NCI-H1048 (cell line): Measurements from ENCODE around the gene RASGEF1B.
"Not testable (repeated sequence)": the region's sequence is repeated elsewhere in the genome, so short reads cannot be mapped to it uniquely, and the experiment has no call there.

Experiments
- DNase-seq: peaks from one replicate; lab custom pipeline; 2025; lab: John Stamatoyannopoulos, UW

RASGEF1B gene

GRCh38 chr4:81431971-81432370, 39.7 kb downstream of the RASGEF1B start:
- no peak for DNase-seq

GRCh38 chr4:81429607-81430006, 42.1 kb downstream of the RASGEF1B start:
- no peak for DNase-seq

DNA sequence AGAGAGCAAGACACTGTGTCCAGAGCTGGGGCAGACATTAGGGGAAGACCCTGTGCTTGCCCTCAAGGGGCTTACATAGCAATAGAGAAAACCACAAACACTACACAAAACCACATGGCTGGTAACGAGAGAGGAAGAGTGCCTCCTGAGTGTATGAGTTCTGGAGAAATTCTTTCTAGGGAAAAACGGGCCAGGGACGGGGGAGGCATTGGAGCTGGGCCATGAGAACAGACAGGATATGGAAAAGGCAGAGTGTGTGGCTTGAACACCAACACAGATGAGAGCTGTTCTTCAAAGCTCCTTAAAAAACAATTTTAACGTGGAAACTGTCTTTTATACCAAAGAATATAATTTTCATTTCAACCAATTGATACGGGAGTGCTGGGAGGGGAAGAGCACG, 42.7 kb downstream of the RASGEF1B start:
- no peak for DNase-seq

DNA sequence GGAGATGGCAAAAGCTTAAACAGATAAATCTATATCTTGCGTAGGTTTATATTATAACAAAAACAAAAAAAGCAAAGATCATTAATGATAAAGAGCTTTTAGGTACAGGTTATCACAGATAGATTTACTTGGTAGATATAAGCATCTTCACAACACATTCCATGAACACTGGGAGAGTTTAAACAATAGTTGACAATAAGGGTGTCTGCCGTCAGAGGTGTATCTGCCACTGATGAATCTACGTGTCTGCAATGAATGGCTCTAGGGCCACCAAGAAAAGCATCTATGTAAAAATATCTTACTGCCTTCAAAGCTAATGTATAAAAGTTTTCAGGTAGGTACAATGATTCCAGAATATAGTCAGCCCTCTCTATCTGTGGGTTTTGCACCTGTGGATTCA, 43.7 kb downstream of the RASGEF1B start:
- no peak for DNase-seq

DNA sequence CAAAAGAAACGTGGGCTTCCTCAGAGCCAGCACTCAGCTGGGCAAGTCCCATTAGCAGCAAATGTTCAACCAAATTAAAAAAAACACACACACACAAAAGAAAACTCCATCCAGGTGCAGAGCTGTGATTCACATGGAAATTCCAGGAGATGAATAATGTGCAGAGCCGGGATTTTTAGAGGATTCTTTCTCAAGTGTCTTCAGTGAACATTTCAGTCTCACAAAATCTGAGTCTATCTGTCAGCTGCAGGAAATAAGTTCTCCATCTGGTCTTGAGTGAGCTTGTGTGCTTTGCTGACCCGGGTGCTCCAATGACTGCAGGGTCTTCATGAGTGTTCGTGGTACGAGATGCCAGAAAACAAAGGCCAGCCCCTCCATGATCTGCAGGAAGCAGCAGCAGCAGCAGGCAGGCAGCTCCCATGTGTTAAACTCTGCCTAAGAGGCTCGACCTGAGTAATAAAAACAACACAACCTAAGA, 44.3 kb downstream of the RASGEF1B start:
- DNase-seq = no peak

DNA sequence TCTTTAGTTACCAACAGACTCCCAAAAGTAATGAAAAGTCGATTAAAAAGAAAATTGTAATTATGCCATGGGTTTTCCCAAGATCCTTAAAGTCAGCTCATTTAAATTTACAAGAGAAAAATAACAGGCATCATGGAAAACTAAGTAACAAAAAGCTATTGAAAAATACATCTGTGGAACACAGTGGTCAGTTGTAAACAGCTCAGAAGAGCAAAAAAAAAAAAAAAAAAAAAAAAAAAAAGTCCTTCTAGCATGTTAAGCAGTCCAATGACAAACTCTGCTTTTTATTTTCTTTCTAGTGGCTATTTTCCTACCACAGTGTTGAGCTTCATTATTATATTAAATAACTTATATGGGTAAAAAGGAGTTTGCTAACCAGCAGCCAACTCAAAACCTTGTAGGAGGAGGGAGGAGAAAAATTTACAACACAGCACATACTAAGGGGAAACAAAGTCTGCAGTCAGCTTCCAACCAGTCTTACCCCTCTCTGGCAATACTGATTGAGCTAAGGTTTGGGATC, 44.9 kb downstream of the RASGEF1B start:
- DNase-seq = no peak

DNA sequence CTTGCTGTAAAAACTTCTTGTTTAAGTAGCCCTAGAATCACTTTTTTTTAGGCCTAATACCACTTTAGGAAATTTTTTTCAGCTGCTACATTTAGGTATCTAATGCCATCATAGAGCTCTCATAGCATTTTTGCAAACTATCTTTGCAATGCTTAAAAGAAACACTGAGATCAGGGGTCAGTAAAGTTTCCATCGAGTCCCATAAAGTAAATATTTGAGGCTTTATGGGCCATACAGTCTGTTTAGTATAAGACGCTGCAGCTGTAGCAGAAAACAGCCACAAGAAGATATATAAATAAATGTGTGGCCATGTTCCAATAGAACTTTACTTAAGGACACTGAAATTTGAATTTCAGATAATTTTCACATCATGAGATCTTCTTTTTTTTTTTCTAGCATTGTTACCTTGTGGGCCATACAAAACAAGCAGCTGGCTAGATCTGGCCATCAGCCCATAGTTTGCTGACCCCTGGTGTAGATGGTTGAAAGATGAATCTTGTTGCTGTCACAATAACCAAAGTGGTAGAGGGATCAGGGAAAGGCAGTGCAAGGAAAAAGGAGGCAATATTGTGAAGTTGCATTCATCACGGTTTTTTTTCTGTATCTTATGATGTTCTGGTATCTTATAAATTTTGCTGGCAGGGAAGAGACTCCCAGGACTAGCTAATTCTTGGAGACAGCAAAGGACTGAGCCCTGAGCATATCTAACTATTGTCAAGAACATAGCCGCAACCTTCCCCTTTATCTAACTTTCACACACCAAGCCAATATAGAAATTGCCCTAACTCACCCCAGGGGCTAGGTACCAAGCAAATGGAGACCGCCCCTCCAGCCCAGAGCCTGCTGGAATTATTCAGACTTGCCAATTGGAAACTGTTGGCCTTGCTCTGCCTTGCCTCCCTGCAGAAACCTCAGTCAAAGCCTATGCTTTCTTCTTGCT, 46.6 kb downstream of the RASGEF1B start:
- no peak for DNase-seq

GRCh38 chr4:81424336-81424735, 47.4 kb downstream of the RASGEF1B start:
- no peak for DNase-seq

DNA sequence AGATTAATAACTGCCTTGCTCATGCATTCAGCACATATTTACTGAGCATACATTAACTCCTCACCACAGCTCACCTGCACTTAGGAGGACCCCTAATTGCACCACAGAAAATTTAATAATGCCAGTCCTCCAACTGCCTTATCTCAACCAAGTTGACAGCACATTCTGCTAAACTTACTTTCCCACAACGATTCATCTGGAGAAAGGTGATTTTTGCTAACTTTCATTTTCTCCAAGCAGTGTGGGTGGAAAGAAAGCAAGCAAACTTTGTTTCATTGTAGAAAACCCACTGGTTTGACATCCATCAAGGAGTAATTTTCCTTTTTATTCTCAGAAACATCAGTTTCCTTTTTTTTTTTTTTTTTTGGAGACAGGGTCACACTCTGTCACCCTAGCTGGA, 49.1 kb downstream of the RASGEF1B start:
- no peak for DNase-seq

DNA sequence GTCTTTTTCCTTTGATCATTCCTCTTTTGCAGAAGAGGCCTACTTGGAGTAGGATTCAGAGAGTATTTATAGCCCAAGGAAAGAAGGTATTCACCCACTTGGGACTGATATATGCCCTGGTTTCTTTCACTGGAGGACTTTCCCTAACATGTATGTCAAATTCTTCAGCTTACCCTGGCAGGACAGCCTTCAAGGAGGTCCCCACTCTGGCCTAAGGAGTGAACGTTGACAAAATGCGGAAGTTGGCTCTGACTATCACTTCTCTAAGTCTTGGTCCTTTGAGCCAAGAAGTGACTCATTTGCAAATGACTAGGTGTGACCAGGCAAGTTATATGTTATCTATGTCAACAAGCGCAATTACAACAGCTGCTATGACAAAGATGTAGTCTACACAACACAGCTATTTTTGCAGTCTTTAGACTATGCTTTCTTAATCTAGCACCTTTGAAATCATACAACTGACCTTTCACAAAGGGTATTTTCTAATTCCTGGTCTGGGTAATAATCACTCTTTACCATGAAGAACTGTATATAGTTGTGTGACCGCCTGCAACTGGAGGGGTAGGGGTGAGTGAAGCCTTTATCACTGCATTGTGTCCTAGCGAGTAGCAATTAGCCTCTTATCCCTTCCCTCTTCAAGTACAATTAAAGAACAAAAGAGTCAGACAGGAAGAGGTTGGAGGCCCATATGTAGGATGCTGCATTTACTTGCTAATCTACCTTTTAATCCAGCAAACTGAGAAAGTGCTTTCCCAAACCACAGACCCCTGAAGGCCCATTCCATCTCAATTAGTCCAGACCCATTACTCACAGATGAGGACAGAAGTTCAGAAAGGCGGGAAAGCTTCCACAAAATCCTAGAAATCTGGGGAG, 50.1 kb downstream of the RASGEF1B start:
- no peak for DNase-seq

DNA sequence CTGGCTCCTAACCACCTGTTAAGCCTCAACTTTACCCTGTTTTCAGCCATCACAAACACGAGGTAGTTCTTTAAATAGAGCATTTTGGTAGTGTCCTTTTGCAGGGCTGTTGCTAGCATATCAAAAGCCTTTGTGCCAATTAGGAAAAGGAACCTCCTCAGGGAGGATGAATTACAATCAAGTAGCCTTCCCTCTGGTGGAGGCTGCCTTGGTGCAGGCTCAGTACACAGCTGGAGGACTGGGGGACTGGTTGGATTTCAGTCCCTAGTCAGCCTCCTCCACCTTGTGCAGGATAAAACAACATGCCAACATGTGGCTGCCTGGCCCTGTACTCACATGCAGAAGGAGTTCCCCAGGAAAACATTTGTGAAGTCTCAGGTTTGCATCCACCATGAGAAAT, 53.1 kb downstream of the RASGEF1B start:
- no peak for DNase-seq

DNA sequence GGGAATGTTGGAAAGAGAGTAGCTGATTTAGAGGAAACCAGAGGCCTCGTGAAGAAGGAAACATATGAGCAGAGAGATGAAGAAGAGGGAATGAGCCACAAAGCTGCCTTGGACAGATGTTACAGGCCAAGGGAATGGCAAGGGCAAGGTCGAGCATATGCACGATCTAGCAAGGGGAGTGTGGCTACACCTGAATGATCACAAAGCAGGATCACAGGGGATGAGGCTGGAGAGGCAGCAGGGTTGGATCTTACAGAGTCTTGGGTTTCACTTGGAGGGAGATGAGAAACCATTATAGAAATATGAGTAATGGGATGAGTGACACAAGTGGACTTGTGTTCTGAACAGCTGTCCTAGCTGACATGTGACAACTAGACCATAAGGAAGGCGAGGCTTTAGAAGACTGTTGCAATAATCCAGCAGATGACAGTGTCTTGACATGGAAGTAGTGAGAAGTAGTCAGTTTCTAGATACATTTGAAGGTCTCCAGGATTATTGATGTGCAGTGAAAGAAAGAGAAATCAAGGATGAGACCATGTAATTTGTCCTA, 58.7 kb downstream of the RASGEF1B start:
- no peak for DNase-seq

- no peak for DNase-seq
Measured at GRCh38 chr4:81410680-81411079, 61.0 kb downstream of the RASGEF1B start.

DNA sequence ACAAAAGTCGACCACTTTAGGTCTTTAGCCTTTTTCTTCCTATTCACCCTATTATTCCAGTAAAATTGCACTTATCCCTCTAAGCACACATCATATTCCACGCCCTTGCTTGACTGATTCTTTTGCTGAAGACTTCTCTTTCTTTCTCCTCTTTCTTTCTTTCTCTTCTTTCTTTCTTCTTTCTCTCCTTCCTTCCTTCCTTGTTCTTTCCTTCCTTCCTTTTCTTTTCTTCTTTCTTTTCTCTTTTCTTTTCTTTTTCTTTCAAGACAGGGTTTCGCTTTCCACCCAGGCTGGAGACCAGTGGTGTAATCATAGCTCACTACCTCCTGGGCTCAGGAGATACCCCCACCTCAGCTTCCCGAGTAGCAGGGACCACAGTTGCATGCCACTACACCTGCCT, 61.9 kb downstream of the RASGEF1B start:
- no peak for DNase-seq

DNA sequence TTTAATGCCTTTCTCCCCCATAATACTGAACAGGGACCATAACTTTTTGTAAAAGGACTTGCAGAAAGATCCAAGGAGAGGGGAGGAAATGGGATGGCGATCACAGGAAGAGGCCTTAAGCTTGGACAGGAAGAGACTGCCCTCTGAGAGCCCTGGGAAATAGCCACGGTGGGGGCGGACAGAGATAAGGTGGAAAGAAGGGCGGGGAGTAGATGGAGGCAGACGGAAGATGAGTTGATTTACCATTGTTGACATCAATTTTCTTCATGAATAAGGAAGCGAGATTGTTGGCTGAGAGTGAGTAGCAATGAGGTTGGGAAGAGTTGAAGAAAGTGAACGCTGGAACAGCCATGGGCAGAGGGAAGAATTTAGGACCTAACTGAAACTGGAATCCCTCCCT, 63.4 kb downstream of the RASGEF1B start:
- no peak for DNase-seq

GRCh38 chr4:81407726-81408125, 64.0 kb downstream of the RASGEF1B start:
- DNase-seq = no peak

DNA sequence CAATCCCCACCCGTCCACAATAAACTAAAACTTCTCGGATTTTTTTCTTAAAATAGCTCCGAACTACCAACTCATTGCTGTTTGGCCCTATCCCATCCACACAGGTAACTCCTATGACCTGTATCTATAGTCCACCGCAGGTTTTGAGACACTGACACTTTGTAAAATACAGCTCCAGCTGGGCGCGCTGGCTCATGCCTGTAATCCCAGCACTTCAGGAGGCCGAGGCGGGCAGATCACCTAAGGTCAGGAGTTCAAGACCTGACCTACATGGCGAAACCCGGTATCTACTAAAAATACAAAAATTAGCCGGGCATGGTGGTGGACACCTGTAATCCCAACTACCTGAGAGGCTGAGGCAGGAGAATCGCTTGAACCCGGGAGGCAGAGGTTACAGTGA, 65.2 kb downstream of the RASGEF1B start:
- not testable (repeated sequence) for DNase-seq

- DNase-seq = peak; percentile 23
Measured at GRCh38 chr4:81405900-81406401, 65.8 kb downstream of the RASGEF1B start.

- DNase-seq = no peak
Measured at GRCh38 chr4:81404741-81405140, 67.0 kb downstream of the RASGEF1B start.

DNA sequence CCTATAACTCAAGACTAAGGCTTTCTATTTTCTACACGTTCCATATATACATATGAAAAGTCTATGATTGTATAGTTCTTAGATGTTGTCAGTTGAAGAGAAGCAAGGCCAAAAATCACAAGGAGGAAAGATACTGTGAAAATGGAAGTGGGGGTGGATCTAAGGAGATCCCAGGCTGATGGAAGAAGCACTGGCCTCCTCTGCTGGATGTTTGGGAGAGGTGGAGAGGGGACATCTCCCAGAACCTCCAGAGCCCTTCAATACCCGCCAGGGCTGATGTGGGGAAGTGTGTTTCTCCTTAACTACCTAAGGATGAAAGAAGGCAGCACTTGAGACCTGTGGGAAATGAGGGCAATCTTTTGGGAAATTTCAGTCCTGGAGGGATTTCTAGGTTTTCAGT, 67.4 kb downstream of the RASGEF1B start:
- no peak for DNase-seq

DNA sequence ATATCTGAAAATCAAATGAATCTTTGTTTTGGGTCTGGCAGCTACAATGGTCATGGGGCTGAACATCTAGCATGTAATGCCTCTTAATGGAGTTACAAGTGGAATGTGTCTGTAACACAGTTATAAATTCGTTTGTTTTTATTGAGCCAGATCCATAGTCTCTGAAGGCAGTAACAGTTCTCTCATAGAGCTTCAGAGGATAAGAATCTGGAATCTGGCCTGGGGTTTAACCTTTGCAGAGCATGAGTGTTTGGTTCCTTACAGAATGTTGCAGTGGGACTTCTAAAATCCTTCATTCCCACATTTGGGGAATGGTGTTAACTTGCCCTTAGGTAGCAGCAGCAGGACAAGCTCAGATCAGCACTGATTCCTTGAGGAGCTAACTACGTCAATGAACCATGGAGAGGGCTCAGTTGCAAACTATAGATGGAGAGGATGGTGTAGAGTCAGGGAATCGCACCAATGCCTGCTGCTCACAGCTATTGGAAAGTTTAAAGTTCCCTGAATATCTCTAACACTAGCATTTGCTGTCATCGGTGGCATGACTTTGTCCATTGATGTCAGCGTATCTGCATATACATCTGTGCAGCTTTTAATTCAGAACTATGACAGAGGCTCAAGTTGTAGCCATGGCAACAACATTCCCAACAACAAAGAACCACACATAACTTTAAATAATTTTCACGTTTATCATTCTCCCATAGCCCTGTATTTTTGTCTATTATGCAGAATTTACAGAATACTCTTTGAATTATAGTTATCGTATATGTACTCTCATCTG, 72.2 kb downstream of the RASGEF1B start:
- no peak for DNase-seq
